ENCODE results near the gene CYP4F22.

GRCh38 chr19:15498910-15499309 is 9.4 kb upstream of the CYP4F22 start:
- TF ChIP-seq GATA3 (IDR thresholded peaks at IDR 0.05; ENCODE audit: low read depth, low read length) (no peak), GATA2 (IDR thresholded peaks at IDR 0.05; ENCODE audit: low read depth, low read length) (no peak)
